Mononuclear cell (primary cell): ENCODE results near the gene EHF. TPM values are rescaled to one million over a fixed set of nuclear protein-coding genes. Genes with fewer than 3 reads are reported as not detected.

Source experiments
- H3K27me3 ChIP-seq: 2 replicates; pipeline ENCODE4 v1.6.0; 2011; ENCODE audit warnings: low read length, control low read depth; ENCODE audit not compliant: insufficient read depth
- H3K4me1 ChIP-seq: 2 replicates; pipeline ENCODE4 v1.5.1; 2011; ENCODE audit warnings: mild to moderate bottlenecking, low read length, control low read depth; ENCODE audit not compliant: insufficient read depth
- H3K4me3 ChIP-seq: 2 replicates; pipeline ENCODE4 v1.5.1; 2011; ENCODE audit warnings: mild to moderate bottlenecking, low read length, moderate library complexity
- H3K9me3 ChIP-seq: 2 replicates; pipeline ENCODE4 v1.5.1; 2011; ENCODE audit warnings: low read depth, mild to moderate bottlenecking, control low read depth, low read length
- total RNA-seq: library from RNA; depleted of rRNA; stranded (reverse); fragments of >200 nt; gene quantifications from one replicate; pipeline ENCODE4 v1.2.3, GENCODE V29; 2012

Gene EHF
- total RNA-seq, 1 donor: 0.10 TPM

GRCh38 chr11:34609850-34610249, 11.0 kb upstream of the EHF start:
- no peaks in the 10 kb centered on the region for H3K9me3 ChIP-seq
- no peaks in the 10 kb centered on the region for H3K27me3 ChIP-seq
- H3K4me3 ChIP-seq: no peak overlapping the region
- H3K4me1 ChIP-seq: peaks cover 30% of the 10 kb centered on the region

GRCh38 chr11:34610324-34611041, 10.4 kb upstream of the EHF start:
- H3K9me3 ChIP-seq: no peaks in the 10 kb centered on the region
- no peak overlapping the region for H3K4me3 ChIP-seq
- no peaks in the 10 kb centered on the region for H3K27me3 ChIP-seq
- peaks cover 33% of the 10 kb centered on the region for H3K4me1 ChIP-seq

- no peaks in the 10 kb centered on the region for H3K27me3 ChIP-seq
- no peaks in the 10 kb centered on the region for H3K9me3 ChIP-seq
- H3K4me3 ChIP-seq: no peak overlapping the region
- H3K4me1 ChIP-seq: peaks cover 25% of the 10 kb centered on the region
These were observed 7.9 kb upstream of the EHF start for GRCh38 chr11:34613015-34613414.

- no peaks in the 10 kb centered on the region for H3K9me3 ChIP-seq
- H3K4me3 ChIP-seq: no peak overlapping the region
- H3K27me3 ChIP-seq: no peaks in the 10 kb centered on the region
- peaks cover 25% of the 10 kb centered on the region for H3K4me1 ChIP-seq
These were observed 7.3 kb upstream of the EHF start for GRCh38 chr11:34613552-34614056.

- H3K9me3 ChIP-seq: no peaks in the 10 kb centered on the region
- peaks cover 25% of the 10 kb centered on the region for H3K4me1 ChIP-seq
- no peak overlapping the region for H3K4me3 ChIP-seq
- no peaks in the 10 kb centered on the region for H3K27me3 ChIP-seq
These were observed 6.4 kb upstream of the EHF start for GRCh38 chr11:34614344-34615104.

GRCh38 chr11:34616086-34616485, 4.8 kb upstream of the EHF start:
- H3K9me3 ChIP-seq: no peaks in the 10 kb centered on the region
- H3K27me3 ChIP-seq: no peaks in the 10 kb centered on the region
- H3K4me1 ChIP-seq: peaks cover 32% of the 10 kb centered on the region

GRCh38 chr11:34616830-34617504, 3.9 kb upstream of the EHF start:
- Histone ChIP-seq H3K4me3 (no peak overlapping the region), H3K4me1 (peaks cover 36% of the 10 kb centered on the region), H3K27me3 (peaks cover under 1% of the 10 kb centered on the region), H3K9me3 (no peaks in the 10 kb centered on the region)

More at GRCh38 chr11:34616086-34616485, 4.8 kb upstream of the EHF start:
- H3K4me3 ChIP-seq: no peak overlapping the region

DNA sequence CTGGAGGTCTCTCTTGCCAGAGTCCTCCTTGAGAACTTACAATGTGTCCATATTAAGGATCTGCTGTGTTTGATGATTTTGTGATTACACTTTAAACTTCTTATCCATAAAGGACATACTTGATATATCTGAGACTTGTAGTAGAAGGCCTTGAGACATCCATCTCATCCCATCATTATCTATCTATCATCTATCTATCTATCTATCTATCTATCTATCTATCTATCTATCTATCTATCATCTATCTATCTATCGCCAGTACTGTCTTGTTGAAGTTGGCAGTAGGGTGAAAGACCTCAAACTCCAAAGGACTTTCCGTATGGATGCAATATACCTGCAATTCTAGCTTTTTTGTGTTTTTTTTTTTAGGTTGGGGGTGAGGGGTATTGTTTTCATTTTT, 2.5 kb upstream of the EHF start:
- no peak overlapping the region for H3K4me3 ChIP-seq
- peaks cover 4% of the 10 kb centered on the region for H3K27me3 ChIP-seq
- no peaks in the 10 kb centered on the region for H3K9me3 ChIP-seq
- peaks cover 28% of the 10 kb centered on the region for H3K4me1 ChIP-seq

- peaks cover 4% of the 10 kb centered on the region for H3K27me3 ChIP-seq
- peaks cover 21% of the 10 kb centered on the region for H3K4me1 ChIP-seq
- H3K4me3 ChIP-seq: no peak overlapping the region
- no peaks in the 10 kb centered on the region for H3K9me3 ChIP-seq
These were observed 1.8 kb upstream of the EHF start for GRCh38 chr11:34619062-34619516.

DNA sequence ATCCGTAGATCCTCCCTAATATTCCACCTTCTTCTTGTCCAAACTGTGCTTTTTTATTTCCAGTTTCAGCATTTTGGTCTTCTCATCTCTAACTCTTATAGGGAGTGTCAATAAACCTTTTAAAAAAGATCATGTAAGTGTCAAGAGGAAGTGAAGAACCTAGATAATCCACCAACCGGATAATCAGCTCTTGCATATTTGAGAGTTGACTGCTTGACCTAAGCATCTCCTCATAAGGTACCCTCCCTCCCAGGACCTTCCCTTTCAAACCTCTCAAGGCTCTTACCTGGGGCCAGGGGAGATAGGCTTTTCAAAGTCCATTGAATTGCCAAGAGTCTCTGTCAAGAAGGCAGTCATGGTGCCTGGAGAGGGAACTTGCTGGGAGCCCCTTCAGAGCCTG, 691 bp upstream of the EHF start:
- Histone ChIP-seq H3K27me3 (peaks cover 4% of the 10 kb centered on the region), H3K4me1 (peaks cover 10% of the 10 kb centered on the region), H3K9me3 (no peaks in the 10 kb centered on the region), H3K4me3 (no peak overlapping the region)

GRCh38 chr11:34621876-34622275, 983 bp downstream of the EHF start:
- Histone ChIP-seq H3K9me3 (no peaks in the 10 kb centered on the region), H3K4me1 (peaks cover 10% of the 10 kb centered on the region), H3K27me3 (peaks cover 4% of the 10 kb centered on the region), H3K4me3 (no peak overlapping the region)

- peaks cover 10% of the 10 kb centered on the region for H3K4me1 ChIP-seq
- no peak overlapping the region for H3K4me3 ChIP-seq
- no peaks in the 10 kb centered on the region for H3K9me3 ChIP-seq
- peaks cover 4% of the 10 kb centered on the region for H3K27me3 ChIP-seq
These were observed 2.6 kb downstream of the EHF start for GRCh38 chr11:34623463-34623862.

- Histone ChIP-seq H3K4me1 (peaks cover 10% of the 10 kb centered on the region), H3K4me3 (no peak overlapping the region), H3K27me3 (peaks cover 4% of the 10 kb centered on the region), H3K9me3 (no peaks in the 10 kb centered on the region)
These were observed 3.2 kb downstream of the EHF start for GRCh38 chr11:34624069-34624468.

DNA sequence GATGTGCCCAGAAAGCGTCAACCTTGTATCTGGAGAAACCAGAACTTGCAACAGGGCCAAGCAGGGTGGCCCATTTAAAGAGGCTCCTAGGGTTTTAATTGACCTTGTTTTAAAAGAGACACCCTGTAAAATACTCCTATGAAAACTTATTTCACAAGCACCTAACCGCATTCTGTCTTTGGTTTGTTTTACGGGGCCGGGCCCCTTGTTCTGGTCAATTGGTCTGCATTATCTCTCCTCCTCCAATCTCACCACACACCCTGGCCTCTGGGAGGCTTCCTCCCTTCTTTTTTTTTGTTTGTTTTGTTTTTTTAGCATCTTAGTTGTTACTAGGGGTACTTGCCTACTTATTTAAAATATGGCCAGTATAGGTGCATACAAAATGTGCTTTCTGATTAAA, 4.7 kb downstream of the EHF start:
- Histone ChIP-seq H3K27me3 (peaks cover 4% of the 10 kb centered on the region), H3K4me3 (no peak overlapping the region), H3K4me1 (peaks cover 9% of the 10 kb centered on the region), H3K9me3 (no peaks in the 10 kb centered on the region)

DNA sequence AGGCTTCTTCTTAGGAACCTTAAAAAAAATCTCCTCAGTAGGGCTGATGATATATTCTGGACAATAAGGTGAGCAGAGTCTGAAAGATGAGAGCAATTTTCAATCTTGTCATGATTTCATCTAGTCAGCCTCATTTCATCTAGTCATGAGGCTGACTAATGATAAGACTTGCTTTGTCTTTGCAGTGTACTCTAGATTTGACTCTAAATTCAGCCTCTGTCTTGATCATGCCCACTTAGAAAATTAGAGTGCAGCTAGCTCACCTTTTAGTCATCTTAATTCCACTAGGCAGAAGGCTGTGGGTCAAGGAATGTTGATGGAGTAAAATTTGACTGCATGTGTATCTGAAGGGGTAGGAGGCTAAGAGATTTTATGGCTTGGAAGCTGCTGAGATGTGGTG, 5.5 kb downstream of the EHF start:
- H3K9me3 ChIP-seq: no peaks in the 10 kb centered on the region
- H3K27me3 ChIP-seq: peaks cover 4% of the 10 kb centered on the region
- H3K4me3 ChIP-seq: no peak overlapping the region
- peaks cover under 1% of the 10 kb centered on the region for H3K4me1 ChIP-seq
